ENCODE data around the gene GPR61. TPM values are rescaled to one million over a fixed set of nuclear protein-coding genes. Genes with fewer than 3 reads are reported as not detected.
A peak's percentile ranks its signal among the peaks of the same experiment; 100 is the strongest.

The GPR61 gene
- polyA plus RNA-seq, 6 donors from 2014 or later, result 0.09 TPM; not detected in 5

DNA sequence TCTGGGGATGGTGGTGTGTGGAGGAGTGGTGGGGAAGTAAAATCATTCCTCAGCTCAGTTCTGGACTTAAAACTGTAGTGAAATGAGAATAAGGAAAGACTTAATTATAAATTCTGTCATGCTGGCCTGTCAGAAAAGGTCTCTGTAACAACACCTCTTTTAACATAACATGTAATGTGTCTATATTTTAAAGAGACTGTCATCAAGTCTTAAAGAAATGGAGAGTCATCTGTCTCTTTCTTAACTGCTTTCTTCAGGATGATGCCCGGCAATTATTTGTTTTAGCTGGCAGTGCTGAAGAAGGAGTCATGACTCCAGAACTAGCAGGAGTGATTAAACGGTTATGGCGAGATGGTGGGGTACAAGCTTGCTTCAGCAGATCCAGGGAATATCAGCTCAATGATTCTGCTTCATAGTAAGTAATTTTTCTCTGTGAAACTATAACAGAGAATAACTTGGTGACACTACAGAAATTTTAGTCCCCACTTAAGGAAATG is 39.3 kb downstream of the GPR61 start:
- H3K27ac Mint-ChIP-seq, result no peak overlapping the region

DNA sequence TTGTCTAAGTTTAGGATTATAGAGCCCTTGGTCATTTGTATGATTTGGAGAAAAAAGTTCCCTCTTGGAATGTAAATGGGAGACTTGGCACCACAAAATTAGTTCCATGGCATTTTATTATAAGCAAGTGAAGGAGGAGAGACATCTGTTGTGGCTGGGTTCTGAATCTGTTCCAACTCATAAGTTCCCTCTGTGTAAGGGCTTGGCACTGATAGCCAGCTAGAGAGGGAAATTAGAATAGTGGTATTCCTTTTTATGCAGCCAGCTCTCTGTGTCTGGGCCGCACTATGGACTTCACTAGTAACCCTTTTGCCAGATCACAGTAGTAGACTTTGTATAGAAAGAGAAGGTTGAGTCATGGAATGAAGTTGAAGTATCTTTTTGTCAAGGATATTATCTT is 39.8 kb downstream of the GPR61 start:
- Mint-ChIP-seq H3K27ac (no peak overlapping the region), H3K9me3 (no peaks in the 10 kb centered on the region), H3K4me1 (peaks cover 0 to 6% (median 6%) of the 10 kb centered on the region in 3 donors), H3K36me3 (peaks cover 22 to 26% of the 10 kb centered on the region in 2 donors), H3K4me3 (no peak overlapping the region), H3K27me3 (no peaks in the 10 kb centered on the region)
- DNase-seq, result no peak
- ATAC-seq (ENCODE audit: low read depth in 2 of 2), result no peak

More for the DNA sequence above, 39.3 kb downstream of the GPR61 start:
- DNase-seq (no peak), ATAC-seq (ENCODE audit: low read depth in 2 of 2) (no peak)
- Mint-ChIP-seq H3K9me3 (no peaks in the 10 kb centered on the region), H3K4me3 (no peak overlapping the region), H3K4me1 (peaks cover 2 to 6% (median 5%) of the 10 kb centered on the region in 3 donors), H3K27me3 (no peaks in the 10 kb centered on the region), H3K36me3 (peaks cover 18 to 24% of the 10 kb centered on the region in 2 donors)

DNA sequence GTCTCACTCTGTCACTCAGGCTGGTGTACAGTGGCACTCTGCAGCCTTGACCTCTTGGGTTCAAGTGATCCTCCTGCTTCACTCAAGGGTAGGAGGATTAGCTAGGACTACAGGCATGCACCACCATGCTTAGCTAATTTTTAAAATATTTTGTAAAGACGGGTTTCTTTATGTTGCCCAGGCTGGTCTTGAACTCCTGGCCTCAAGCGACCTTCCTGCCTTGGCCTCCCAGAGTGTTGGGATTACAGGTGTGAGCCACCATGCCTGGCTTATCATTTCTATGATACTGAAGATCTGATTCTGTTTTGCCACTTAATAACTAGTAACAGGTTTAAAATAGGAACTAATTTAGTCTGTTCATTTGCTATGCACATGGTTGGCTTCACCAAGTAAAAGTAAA is 42.3 kb downstream of the GPR61 start:
- Mint-ChIP-seq H3K4me3 (no peak overlapping the region), H3K36me3 (peaks cover 34 to 47% of the 10 kb centered on the region in 2 donors), H3K9me3 (no peaks in the 10 kb centered on the region), H3K4me1 (peaks cover 0 to 2% (median 0%) of the 10 kb centered on the region in 3 donors), H3K27ac (no peak overlapping the region), H3K27me3 (no peaks in the 10 kb centered on the region)
- DNase-seq (no peak), ATAC-seq (ENCODE audit: low read depth in 2 of 2) (no peak)

DNA sequence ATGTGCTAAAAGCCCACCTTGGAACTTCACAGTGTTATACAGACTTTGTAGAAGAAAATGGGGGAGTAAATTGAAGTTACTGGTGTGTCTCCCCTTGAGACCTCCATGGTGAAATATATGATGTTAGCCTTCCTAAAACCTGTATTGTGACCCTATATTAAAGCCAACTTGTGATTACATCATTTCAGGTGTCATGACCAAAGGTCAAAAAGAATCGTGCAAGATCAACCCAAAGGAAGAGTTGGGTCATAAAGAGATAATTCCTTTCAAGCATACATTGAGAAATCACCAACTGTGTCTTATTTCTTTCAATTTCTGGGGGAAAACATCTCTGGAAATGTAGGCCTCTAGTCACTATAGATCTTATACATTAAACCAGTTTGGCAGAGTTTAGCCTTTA is 45.1 kb downstream of the GPR61 start:
- peaks cover 45 to 54% of the 10 kb centered on the region in 2 donors for H3K36me3 Mint-ChIP-seq
- H3K27me3 Mint-ChIP-seq, result no peaks in the 10 kb centered on the region
- H3K4me3 Mint-ChIP-seq, result no peak overlapping the region
- no peak for DNase-seq
- H3K9me3 Mint-ChIP-seq, result no peaks in the 10 kb centered on the region
- no peak for ATAC-seq (ENCODE audit: low read depth in 2 of 2)
- H3K4me1 Mint-ChIP-seq, result peaks cover 0 to 6% (median 2%) of the 10 kb centered on the region in 3 donors
- peak overlapping the region in 1 of 6 donors; percentile 53 for H3K27ac Mint-ChIP-seq

DNA sequence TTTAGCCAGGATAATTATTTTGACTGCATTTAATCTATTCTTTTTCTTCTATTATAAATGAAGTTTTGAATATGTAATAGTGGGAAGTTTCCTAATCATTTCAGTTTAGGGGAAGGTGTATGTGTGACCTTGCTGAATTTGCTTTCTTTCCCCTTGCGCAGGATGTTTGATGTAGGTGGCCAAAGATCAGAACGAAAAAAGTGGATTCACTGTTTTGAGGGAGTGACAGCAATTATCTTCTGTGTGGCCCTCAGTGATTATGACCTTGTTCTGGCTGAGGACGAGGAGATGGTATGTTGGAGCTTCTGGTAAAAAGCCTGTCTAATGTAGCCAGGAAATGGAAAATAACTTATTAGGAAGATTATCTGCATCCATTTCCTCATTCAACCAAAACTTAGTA is 46.4 kb downstream of the GPR61 start:
- no peak overlapping the region for H3K27ac Mint-ChIP-seq

DNA sequence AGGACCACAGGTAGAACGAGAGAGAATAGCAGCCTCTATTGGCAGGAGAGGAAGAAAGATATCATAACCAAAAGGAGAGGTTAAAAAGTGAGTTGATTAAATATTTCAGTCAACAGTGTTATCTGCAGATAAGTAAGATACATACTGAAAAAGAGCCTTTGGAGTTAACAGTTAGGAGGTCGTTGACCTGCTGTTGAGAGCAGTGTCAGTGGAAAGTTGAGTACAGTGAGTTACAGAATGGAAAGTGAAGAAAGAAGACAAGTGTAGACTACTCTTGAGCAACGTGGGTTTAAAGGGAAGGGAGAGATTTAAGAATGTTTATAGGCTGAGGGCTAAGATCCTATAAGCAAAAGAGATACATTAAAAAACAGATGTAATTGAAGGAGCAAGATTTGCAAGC is 49.5 kb downstream of the GPR61 start:
- Mint-ChIP-seq H3K27ac (peak overlapping the region in 2 of 6 donors; percentile 2 to 70), H3K36me3 (peaks cover 39 to 53% of the 10 kb centered on the region in 2 donors), H3K9me3 (no peaks in the 10 kb centered on the region), H3K4me1 (peaks cover 0 to 6% (median 2%) of the 10 kb centered on the region in 3 donors), H3K4me3 (no peak overlapping the region), H3K27me3 (no peaks in the 10 kb centered on the region)
- DNase-seq (no peak), ATAC-seq (ENCODE audit: low read depth in 2 of 2) (no peak)

More for the DNA sequence above, 46.4 kb downstream of the GPR61 start:
- ATAC-seq (ENCODE audit: low read depth in 2 of 2) (no peak), DNase-seq (no peak)
- Mint-ChIP-seq H3K27me3 (no peaks in the 10 kb centered on the region), H3K9me3 (no peaks in the 10 kb centered on the region), H3K36me3 (peaks cover 47 to 48% of the 10 kb centered on the region in 2 donors), H3K4me3 (peak overlapping the region in 1 of 8 donors; percentile 56), H3K4me1 (peaks cover 0 to 6% (median 2%) of the 10 kb centered on the region in 3 donors)

DNA sequence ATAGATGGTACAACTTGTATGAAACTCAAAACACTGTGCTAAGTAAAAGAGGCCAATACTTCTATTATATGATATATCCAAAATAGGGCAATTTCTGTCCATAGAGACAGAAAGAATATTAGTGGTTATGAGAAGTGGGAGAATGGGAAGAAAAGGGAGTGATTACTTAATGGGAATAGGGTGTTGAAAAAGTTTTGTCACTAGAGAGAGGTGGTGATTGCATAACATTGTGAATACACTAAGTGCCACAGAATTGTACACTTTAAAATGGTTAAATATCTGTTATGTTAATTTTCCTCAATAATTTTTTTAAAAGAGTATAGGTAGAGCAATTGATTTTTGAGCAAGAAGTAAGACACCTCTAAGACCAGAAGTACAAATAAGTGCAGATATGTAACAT is 50.0 kb downstream of the GPR61 start:
- peaks cover 34 to 48% of the 10 kb centered on the region in 2 donors for H3K36me3 Mint-ChIP-seq
- H3K4me3 Mint-ChIP-seq, result no peak overlapping the region
- DNase-seq (no peak), ATAC-seq (ENCODE audit: low read depth in 2 of 2) (no peak)
- no peaks in the 10 kb centered on the region for H3K27me3 Mint-ChIP-seq
- H3K27ac Mint-ChIP-seq, result peak overlapping the region in 3 of 6 donors; percentile 2 to 68 (median 24)
- peaks cover 0 to 6% (median 0%) of the 10 kb centered on the region in 3 donors for H3K4me1 Mint-ChIP-seq
- H3K9me3 Mint-ChIP-seq, result no peaks in the 10 kb centered on the region

DNA sequence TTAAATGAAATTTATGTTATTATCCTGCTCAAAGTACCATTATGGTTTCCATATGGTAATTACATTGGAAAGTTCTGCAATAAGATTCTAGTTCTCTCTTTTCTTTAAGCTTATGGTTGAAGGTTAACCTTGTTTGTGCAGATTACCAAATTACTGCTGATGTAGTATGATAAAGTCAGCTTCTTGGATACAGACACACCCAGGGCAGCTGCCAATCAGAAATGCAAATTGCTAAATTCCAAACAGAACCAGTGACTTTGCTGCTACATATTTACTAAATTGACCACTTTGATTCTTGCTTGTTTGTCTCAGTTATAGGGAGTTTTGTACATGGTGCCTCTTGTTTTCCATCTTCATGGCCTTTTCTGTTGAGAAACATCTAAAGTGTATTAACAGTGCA is 53.2 kb downstream of the GPR61 start:
- Mint-ChIP-seq H3K9me3 (no peaks in the 10 kb centered on the region), H3K27me3 (no peaks in the 10 kb centered on the region), H3K36me3 (peaks cover 15 to 24% of the 10 kb centered on the region in 2 donors), H3K27ac (no peak overlapping the region), H3K4me3 (no peak overlapping the region), H3K4me1 (peaks cover 0 to 6% (median 0%) of the 10 kb centered on the region in 3 donors)
- ATAC-seq (ENCODE audit: low read depth in 2 of 2) (no peak), DNase-seq (no peak)

DNA sequence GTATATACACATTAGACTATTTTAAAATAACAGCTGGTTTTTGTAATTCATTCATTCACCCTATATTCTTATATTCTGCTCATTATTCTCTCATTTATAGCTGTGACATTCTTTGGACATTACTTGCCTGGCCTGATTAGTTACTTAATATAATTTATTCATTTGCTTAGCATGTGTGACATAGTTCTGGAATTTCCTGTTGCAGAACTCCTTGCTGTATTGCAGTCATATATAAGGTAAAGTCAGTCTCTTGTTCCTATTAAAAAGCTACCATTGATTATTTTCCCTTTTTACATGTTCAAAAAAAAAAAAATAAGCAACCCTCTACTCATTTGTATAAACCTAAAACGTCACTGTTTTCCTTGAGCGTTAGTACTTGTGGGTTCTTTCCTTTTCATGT is 55.9 kb downstream of the GPR61 start:
- Mint-ChIP-seq H3K4me1 (peaks cover 0 to 5% (median 0%) of the 10 kb centered on the region in 3 donors), H3K27me3 (no peaks in the 10 kb centered on the region), H3K9me3 (no peaks in the 10 kb centered on the region), H3K36me3 (peaks cover 0 to 11% of the 10 kb centered on the region in 2 donors), H3K4me3 (no peak overlapping the region), H3K27ac (no peak overlapping the region)
- DNase-seq (no peak), ATAC-seq (ENCODE audit: low read depth in 2 of 2) (no peak)

Other genes with a start within 250 kb of the GPR61 start
- not detected for gene MYBPHL, start 232.9 kb upstream of the GPR61 start, polyA plus RNA-seq (ENCODE audit: low read depth in 6 of 6)
- 1 to 10 TPM in 1 of 6 donors, under 1 TPM in 3, not detected in 2; 0.16 to 1.3 (median 0.34) TPM for gene SORT1, start 142.0 kb upstream of the GPR61 start, polyA plus RNA-seq (ENCODE audit: low read depth in 6 of 6)
- gene PSMA5, start 113.4 kb upstream of the GPR61 start, polyA plus RNA-seq (ENCODE audit: low read depth in 6 of 6), result 10 to 100 TPM; 35.5 to 57.3 (median 51.0) TPM
- gene SYPL2, start 73.3 kb upstream of the GPR61 start, polyA plus RNA-seq (ENCODE audit: low read depth in 6 of 6), result not detected
- 1 to 10 TPM; 3.0 to 9.2 (median 5.2) TPM for gene ATXN7L2, start 56.0 kb upstream of the GPR61 start, polyA plus RNA-seq (ENCODE audit: low read depth in 6 of 6)
- gene CYB561D1, start 45.8 kb upstream of the GPR61 start, polyA plus RNA-seq (ENCODE audit: low read depth in 6 of 6), result 10 to 100 TPM in 5 of 6 donors, 1 to 10 TPM in 1; 9.3 to 13.2 (median 10.8) TPM
- 1 to 10 TPM in 3 of 6 donors, under 1 TPM in 2, not detected in 1; 0.37 to 1.8 (median 1.0) TPM for gene AMIGO1, start 30.1 kb upstream of the GPR61 start, polyA plus RNA-seq (ENCODE audit: low read depth in 6 of 6)
- gene GNAI3, start 8.7 kb downstream of the GPR61 start, polyA plus RNA-seq (ENCODE audit: low read depth in 6 of 6), result 10 to 100 TPM in 1 of 6 donors, 1 to 10 TPM in 5; 7.6 to 13.9 (median 8.9) TPM
- not detected for gene GNAT2, start 79.7 kb downstream of the GPR61 start, polyA plus RNA-seq (ENCODE audit: low read depth in 6 of 6)
- 10 to 100 TPM; 14.3 to 34.9 (median 25.6) TPM for gene AMPD2, start 80.0 kb downstream of the GPR61 start, polyA plus RNA-seq (ENCODE audit: low read depth in 6 of 6)
- gene GSTM4, start 116.2 kb downstream of the GPR61 start, polyA plus RNA-seq (ENCODE audit: low read depth in 6 of 6), result 10 to 100 TPM; 10.6 to 24.4 (median 16.7) TPM
- 10 to 100 TPM in 2 of 6 donors, 1 to 10 TPM in 4; 3.9 to 14.5 (median 5.7) TPM for gene GSTM2, start 128.2 kb downstream of the GPR61 start, polyA plus RNA-seq (ENCODE audit: low read depth in 6 of 6)
- gene GSTM1, start 147.9 kb downstream of the GPR61 start, polyA plus RNA-seq (ENCODE audit: low read depth in 6 of 6), result 10 to 100 TPM in 4 of 6 donors, not detected in 2; 36.6 to 90.7 (median 46.5) TPM
- under 1 TPM in 1 of 6 donors, not detected in 5; 0.93 TPM for gene GSTM5, start 172.4 kb downstream of the GPR61 start, polyA plus RNA-seq (ENCODE audit: low read depth in 6 of 6)
- 1 to 10 TPM in 4 of 6 donors, under 1 TPM in 1, not detected in 1; 0.14 to 8.0 (median 2.1) TPM for gene GSTM3, start 201.2 kb downstream of the GPR61 start, polyA plus RNA-seq (ENCODE audit: low read depth in 6 of 6)
- gene EPS8L3, start 224.1 kb downstream of the GPR61 start, polyA plus RNA-seq (ENCODE audit: low read depth in 6 of 6), result not detected

Data from naive B cell (primary cell).